D721Med (cell line): ENCODE measurements around the gene KLHL15.
A peak's percentile ranks its signal among the peaks of the same experiment; 100 is the strongest.
"Not testable (repeated sequence)": the region's sequence is repeated elsewhere in the genome, so short reads cannot be mapped to it uniquely, and the experiment has no call there.

Source experiments
- DNase-seq: peaks from one replicate; pipeline ENCODE4 v3.0.0; 2011; ENCODE audit warnings: low spot score; ENCODE audit not compliant: insufficient read length
- FAIRE-seq: peaks from 2 replicates; lab custom pipeline; 2011; peaks lifted over from hg19 to GRCh38; lab: Jason Lieb, UNC
- TF ChIP-seq, protein P1 (sequence below): IDR thresholded peaks from 2 replicates; pipeline ENCODE4 v1.5.1; 2012; ENCODE audit warnings: mild to moderate bottlenecking, control low read depth; ENCODE audit not compliant: insufficient read depth; ENCODE audit errors: missing control alignments

Gene KLHL15, protein sequence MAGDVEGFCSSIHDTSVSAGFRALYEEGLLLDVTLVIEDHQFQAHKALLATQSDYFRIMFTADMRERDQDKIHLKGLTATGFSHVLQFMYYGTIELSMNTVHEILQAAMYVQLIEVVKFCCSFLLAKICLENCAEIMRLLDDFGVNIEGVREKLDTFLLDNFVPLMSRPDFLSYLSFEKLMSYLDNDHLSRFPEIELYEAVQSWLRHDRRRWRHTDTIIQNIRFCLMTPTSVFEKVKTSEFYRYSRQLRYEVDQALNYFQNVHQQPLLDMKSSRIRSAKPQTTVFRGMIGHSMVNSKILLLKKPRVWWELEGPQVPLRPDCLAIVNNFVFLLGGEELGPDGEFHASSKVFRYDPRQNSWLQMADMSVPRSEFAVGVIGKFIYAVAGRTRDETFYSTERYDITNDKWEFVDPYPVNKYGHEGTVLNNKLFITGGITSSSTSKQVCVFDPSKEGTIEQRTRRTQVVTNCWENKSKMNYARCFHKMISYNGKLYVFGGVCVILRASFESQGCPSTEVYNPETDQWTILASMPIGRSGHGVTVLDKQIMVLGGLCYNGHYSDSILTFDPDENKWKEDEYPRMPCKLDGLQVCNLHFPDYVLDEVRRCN

DNA sequence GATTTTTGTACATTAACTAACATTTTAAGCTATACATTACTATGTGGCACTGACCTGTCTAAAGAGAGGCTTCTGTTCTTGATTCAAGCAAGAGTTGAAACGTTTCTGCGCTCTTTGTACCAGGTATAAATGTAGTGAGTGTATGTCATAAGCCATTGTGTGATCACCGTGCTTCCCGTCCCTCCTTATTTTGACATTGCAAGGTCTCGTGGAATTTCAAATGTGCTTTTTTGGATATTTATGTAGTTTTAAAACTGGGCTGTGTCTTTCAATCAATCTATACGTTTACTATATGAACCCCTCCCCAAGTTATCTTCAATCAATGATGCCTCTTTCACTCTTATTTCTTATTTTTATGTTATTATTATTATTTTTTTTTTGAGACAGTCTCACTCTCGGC lies at the start of gene KLHL15:
Gene KLHL15, minus strand, starts transcription at position 101 of the 400 bp plus-strand sequence. CDS start 20,493 bp downstream, outside the sequence.
- TF ChIP-seq, protein P1, sequence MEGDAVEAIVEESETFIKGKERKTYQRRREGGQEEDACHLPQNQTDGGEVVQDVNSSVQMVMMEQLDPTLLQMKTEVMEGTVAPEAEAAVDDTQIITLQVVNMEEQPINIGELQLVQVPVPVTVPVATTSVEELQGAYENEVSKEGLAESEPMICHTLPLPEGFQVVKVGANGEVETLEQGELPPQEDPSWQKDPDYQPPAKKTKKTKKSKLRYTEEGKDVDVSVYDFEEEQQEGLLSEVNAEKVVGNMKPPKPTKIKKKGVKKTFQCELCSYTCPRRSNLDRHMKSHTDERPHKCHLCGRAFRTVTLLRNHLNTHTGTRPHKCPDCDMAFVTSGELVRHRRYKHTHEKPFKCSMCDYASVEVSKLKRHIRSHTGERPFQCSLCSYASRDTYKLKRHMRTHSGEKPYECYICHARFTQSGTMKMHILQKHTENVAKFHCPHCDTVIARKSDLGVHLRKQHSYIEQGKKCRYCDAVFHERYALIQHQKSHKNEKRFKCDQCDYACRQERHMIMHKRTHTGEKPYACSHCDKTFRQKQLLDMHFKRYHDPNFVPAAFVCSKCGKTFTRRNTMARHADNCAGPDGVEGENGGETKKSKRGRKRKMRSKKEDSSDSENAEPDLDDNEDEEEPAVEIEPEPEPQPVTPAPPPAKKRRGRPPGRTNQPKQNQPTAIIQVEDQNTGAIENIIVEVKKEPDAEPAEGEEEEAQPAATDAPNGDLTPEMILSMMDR, result no peak
- FAIRE-seq (peak; percentile 46), DNase-seq (no peak)

DNA sequence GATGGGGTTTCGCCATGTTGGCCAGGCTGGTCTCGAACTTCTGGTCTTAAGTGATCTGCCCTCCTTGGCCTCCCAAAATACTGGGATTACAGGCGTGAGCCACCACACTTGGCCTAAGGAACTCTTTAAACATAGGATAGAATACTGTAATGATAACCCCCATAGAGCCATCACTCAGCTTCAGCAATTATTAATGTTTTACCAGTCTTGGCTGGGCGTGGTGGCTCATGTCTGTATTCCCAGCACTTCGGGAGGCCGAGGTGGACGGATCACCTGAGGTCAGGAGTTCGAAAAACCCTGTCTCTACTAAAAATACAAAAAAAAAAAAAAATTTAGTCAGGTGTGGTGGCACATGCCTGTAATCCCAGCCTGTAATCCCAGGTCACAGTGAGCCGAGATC lies 42.9 kb upstream of the KLHL15 start:
- TF ChIP-seq, protein P1, result no peak
- no peak for DNase-seq
- FAIRE-seq, result no peak

DNA sequence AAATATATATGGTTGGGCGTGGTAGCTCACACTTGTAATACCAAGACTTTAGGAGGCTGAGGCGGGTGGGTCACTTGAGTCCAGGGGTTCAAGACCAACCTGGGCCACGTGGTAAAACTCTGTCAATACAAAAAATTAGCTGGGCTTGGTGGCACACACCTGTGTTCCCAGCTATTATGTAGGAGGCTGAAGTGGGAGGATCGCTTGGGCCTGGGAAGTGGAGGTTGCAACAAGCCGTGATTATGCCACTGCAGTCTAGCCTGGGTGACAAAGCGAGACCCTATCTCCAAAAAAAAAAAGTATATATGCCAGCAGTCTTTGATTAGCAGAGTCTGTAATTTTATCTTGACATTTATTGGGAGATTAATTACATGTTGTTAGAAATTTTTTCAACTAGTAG lies 36.5 kb upstream of the KLHL15 start:
- FAIRE-seq (no peak), DNase-seq (no peak)
- TF ChIP-seq, protein P1, result no peak

DNA sequence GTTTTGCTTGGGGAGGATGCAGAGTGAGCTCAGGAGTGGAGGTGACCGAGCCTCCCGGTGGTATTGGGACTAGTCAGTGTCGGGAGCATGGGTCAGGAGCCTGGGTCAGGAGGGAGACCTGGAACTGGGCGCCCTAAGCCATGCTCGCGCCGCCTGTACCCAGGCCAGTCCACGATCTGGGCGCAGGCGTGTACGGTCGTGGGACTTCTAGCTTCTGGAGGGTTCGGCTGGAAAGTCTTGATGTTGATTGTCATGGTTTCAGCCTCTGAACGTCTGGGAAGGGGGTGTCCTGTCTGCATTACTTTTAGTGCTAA lies 28.0 kb upstream of the KLHL15 start:
- no peak for FAIRE-seq
- no peak for DNase-seq
- TF ChIP-seq, protein P1, result no peak

DNA sequence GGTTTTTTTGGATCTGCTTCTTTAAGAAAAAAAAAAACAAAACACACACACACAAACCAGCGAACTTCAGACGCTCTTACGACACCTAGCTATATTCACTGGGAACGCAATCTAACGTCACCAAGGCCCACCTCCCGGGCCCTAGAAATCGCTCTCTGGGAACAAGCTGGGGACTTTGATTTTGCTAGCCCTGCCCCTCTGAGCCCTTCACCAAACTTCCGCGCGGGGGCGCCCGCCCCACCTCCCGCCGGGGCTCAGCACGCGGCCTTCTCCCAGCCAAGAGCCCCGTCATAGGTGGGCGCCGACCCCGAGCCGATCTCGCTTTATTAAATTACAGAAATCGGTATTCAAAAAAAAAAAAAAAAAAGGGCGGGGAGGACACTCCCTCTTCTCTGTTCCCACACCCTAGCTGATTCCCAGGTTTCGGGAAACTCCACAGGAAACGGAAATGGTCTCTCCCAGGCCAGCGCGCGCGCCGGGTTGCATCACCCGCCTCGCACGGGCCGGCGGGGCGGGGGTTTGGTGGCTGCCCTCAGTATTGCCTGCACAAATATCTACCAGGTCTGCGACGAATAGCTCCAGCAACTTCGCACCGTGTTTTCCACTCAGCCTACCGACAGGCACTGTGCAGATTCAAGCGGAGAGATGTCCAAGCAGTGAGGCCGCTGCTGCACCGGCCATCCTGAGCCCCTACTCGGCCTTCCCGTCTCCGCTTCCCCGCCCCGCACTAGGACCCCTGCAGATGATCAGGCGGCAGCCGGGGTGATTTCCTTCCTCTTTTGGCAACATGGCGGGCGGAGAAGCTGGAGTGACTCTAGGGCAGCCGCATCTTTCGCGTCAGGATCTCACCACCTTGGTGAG lies 27.4 kb upstream of the KLHL15 start, which contains the start of gene EIF2S3:
Gene EIF2S3, plus strand, starts transcription at position 775 of the 861 bp plus-strand sequence. Its CDS starts 13 bp downstream, at position 788.
- FAIRE-seq (no peak), DNase-seq (peak; percentile 35)
- TF ChIP-seq, protein P1, result peak; percentile 39

DNA sequence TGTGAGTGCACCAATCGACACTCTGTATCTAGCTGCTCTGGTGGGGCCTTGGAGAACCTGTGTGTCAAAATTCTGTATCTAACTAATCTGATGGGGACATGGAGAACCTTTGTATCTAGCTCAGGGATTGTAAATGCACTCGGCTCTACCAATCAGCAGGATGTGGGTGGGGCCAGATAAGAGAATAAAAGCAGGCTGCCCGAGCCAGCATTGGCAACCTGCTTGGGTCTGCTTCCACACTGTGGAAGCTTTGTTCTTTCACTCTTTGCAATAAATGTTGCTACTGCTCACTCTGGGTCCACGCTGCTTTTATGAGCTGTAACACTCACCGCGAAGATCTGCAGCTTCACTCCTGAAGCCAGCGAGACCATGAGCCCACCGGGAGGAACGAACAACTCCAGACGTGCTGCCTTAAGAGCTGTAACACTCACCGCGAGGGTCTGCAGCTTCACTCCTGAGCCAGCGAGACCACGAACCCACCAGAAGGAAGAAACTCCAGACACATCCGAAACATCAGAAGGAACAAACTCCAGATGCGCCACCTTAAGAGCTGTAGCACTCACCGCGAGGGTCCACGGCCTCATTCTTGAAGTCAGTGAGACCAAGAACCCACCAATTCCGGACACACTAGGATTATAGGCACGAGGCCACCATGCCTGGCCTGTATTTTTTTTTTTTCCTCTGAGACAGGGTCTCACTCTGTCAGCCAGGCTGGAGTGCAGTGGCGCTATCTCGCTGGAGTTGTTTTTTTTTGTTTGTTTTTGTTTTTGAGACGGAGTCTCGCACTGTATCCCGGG lies 23.7 kb upstream of the KLHL15 start:
- not testable (repeated sequence) for FAIRE-seq, DNase-seq

DNA sequence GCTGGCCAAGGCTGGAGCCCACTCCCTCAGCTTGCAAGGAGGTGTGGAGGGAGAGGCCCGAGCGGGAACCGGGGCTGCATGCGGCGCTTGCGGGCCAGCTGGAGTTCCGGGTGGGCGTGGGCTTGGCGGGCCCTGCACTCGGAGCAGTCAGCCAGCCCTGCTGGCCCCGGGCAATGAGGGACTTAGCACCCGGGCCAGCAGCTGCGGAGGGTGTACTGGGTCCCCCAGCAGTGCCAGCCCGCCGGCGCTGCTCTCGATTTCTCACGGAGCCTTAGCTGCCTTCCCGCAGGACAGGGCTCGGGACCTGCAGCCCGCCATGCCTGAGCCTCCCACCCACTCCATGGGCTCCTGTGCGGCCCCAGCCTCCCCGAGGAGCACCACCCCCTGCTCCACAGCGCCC lies 22.7 kb upstream of the KLHL15 start:
- FAIRE-seq, DNase-seq: not testable (repeated sequence)

DNA sequence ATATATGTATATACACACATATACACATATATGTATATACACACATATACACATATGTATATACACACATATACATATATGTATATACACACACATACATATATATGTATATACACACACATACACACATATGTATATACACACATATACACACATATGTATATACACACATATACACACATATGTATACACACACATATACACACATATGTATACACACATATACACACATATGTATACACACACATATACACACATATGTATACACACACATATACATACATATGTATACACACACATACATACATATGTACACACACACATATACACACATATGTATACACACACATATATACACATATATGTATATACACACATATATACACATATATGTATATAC lies 19.1 kb upstream of the KLHL15 start:
- not testable (repeated sequence) for FAIRE-seq

More for the DNA sequence above, 19.1 kb upstream of the KLHL15 start:
- DNase-seq, result not testable (repeated sequence)
